ENCODE results near the gene L3HYPDH. TPM values are rescaled to one million over a fixed set of nuclear protein-coding genes. Genes with fewer than 3 reads are reported as not detected.

Gene L3HYPDH
- total and polyA plus RNA-seq, 2 of the 13 experiments (the other 11 are each of a cell fraction or from before 2014, with no cell fraction given), result 30.5 to 36.6 TPM

GRCh38 chr14:59507752-59508103 is 23.5 kb upstream of the L3HYPDH start (continued):
- TF ChIP-seq ZBTB10 (CRISPR knock-in tag; IDR thresholded peaks at IDR 0.05; ENCODE audit: borderline replicate concordance) (no peak), TP53 (CRISPR knock-in tag; conservative IDR thresholded peaks at IDR 0.05) (no peak), ZFY (CRISPR knock-in tag; IDR thresholded peaks at IDR 0.05) (no peak), ZNF816 (CRISPR knock-in tag; IDR thresholded peaks at IDR 0.05; ENCODE audit: borderline replicate concordance) (no peak), ARID3A (IDR thresholded peaks at IDR 0.05; ENCODE audit: low read depth, low read length) (no peak), MEF2D (CRISPR knock-in tag; IDR thresholded peaks at IDR 0.05) (no peak), ARNT (IDR thresholded peaks at IDR 0.05) (no peak), ZNF230 (CRISPR knock-in tag; IDR thresholded peaks at IDR 0.05) (no peak), ZNF24 (IDR thresholded peaks at IDR 0.05) (no peak)
